Measurements from ENCODE around the gene CYYR1. TPM values are rescaled to one million over a fixed set of nuclear protein-coding genes. Genes with fewer than 3 reads are reported as not detected.

Gene CYYR1
- total RNA-seq, 1 donor from 2014 or later: 88.6 TPM

DNA sequence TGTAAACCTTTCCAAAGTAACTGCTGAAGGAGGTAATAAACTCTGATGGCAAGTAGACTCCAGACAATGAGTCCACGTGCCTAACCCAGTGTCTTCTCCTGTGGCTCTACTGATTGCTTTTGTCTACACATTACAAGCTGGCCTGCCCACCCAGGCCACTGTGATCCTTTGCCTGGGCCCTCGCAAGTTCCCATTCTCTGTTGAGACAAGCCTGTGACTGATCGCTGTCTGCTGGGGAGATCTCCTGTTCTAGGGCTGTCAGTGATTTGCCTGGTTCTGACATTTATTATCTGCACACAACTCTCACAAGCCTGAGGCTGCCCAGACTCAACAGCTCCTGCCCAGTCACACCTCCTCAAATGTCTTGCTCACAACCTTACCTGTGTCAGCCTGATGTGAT is 81.4 kb downstream of the CYYR1 start:
- Mint-ChIP-seq H3K9me3 (ENCODE audit: unreplicated experiment) (no peaks in the 10 kb centered on the region), H3K36me3 (ENCODE audit: low read depth, unreplicated experiment) (peaks cover 20% of the 10 kb centered on the region), H3K4me3 (ENCODE audit: unreplicated experiment) (peak overlapping the region; percentile 10), H3K27me3 (ENCODE audit: unreplicated experiment) (peaks cover 1% of the 10 kb centered on the region), H3K4me1 (ENCODE audit: unreplicated experiment) (peaks cover 6% of the 10 kb centered on the region), H3K27ac (ENCODE audit: unreplicated experiment) (no peak overlapping the region)
- TF ChIP-seq, protein P1, sequence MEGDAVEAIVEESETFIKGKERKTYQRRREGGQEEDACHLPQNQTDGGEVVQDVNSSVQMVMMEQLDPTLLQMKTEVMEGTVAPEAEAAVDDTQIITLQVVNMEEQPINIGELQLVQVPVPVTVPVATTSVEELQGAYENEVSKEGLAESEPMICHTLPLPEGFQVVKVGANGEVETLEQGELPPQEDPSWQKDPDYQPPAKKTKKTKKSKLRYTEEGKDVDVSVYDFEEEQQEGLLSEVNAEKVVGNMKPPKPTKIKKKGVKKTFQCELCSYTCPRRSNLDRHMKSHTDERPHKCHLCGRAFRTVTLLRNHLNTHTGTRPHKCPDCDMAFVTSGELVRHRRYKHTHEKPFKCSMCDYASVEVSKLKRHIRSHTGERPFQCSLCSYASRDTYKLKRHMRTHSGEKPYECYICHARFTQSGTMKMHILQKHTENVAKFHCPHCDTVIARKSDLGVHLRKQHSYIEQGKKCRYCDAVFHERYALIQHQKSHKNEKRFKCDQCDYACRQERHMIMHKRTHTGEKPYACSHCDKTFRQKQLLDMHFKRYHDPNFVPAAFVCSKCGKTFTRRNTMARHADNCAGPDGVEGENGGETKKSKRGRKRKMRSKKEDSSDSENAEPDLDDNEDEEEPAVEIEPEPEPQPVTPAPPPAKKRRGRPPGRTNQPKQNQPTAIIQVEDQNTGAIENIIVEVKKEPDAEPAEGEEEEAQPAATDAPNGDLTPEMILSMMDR (IDR thresholded peaks at IDR 0.05; ENCODE audit: unreplicated experiment): no peak
- no peak for DNase-seq (ENCODE audit: low spot score)

- no peaks in the 10 kb centered on the region for H3K9me3 Mint-ChIP-seq (ENCODE audit: unreplicated experiment)
Measured at GRCh38 chr21:26490771-26491170, 82.3 kb downstream of the CYYR1 start.

DNA sequence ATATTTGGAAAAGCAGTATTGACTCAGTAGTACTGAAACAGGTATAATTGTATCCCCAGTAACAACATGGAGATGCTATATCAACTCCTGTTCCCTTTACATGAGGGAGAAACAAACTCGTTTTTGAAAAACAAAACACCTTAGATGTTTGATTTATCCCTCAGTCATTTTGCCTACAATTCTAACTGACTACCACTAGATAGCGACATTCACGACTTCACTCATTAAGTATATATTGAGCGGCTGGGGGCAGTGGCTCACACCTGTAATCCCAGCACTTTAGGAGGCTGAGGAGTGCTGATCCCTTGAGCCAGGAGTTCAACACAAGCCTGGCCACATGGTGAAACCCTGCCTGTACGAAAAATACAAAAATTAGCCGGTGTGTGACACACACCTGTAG is 83.3 kb downstream of the CYYR1 start:
- peaks cover 8% of the 10 kb centered on the region for H3K4me1 Mint-ChIP-seq (ENCODE audit: unreplicated experiment)
- peaks cover 18% of the 10 kb centered on the region for H3K36me3 Mint-ChIP-seq (ENCODE audit: low read depth, unreplicated experiment)
- TF ChIP-seq, protein P1 (IDR thresholded peaks at IDR 0.05; ENCODE audit: unreplicated experiment): peak; percentile 32
- H3K27me3 Mint-ChIP-seq (ENCODE audit: unreplicated experiment): no peaks in the 10 kb centered on the region
- H3K9me3 Mint-ChIP-seq (ENCODE audit: unreplicated experiment): no peaks in the 10 kb centered on the region
- DNase-seq (ENCODE audit: low spot score): no peak
- no peak overlapping the region for H3K27ac Mint-ChIP-seq (ENCODE audit: unreplicated experiment)
- H3K4me3 Mint-ChIP-seq (ENCODE audit: unreplicated experiment): no peak overlapping the region

More at GRCh38 chr21:26490771-26491170, 82.3 kb downstream of the CYYR1 start:
- Mint-ChIP-seq H3K36me3 (ENCODE audit: low read depth, unreplicated experiment) (peaks cover 20% of the 10 kb centered on the region), H3K4me3 (ENCODE audit: unreplicated experiment) (no peak overlapping the region), H3K27me3 (ENCODE audit: unreplicated experiment) (peaks cover 1% of the 10 kb centered on the region), H3K4me1 (ENCODE audit: unreplicated experiment) (peaks cover 6% of the 10 kb centered on the region), H3K27ac (ENCODE audit: unreplicated experiment) (no peak overlapping the region)
- TF ChIP-seq, protein P1 (IDR thresholded peaks at IDR 0.05; ENCODE audit: unreplicated experiment): no peak
- no peak for DNase-seq (ENCODE audit: low spot score)

DNA sequence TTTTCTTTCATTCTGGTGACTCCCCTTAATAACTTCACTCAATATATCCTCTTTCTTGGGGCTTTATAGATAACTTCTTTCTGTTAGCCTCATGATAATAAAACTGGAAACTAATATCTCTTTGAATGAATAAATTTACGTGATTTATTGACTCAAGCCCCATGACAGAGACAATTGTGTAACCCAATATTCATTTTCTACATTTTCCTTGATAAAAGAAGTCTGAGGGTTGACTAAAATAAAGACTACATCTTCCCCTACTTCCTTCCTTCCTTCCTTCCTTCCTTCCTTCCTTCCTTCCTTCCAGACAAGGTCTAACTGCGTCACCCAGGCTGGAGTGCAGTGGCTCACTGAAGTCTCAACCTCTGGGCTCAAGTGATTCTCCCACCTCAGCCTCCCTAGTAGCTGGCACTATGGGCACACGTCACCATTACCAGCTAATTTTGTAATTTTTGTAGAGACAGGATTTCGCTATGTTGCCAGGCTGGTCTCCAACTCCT is 85.1 kb downstream of the CYYR1 start:
- no peak for DNase-seq (ENCODE audit: low spot score)
- TF ChIP-seq, protein P1 (IDR thresholded peaks at IDR 0.05; ENCODE audit: unreplicated experiment): no peak
- no peaks in the 10 kb centered on the region for H3K9me3 Mint-ChIP-seq (ENCODE audit: unreplicated experiment)
- no peaks in the 10 kb centered on the region for H3K27me3 Mint-ChIP-seq (ENCODE audit: unreplicated experiment)
- peak overlapping the region; percentile 4 for H3K27ac Mint-ChIP-seq (ENCODE audit: unreplicated experiment)
- peaks cover 8% of the 10 kb centered on the region for H3K4me1 Mint-ChIP-seq (ENCODE audit: unreplicated experiment)
- H3K36me3 Mint-ChIP-seq (ENCODE audit: low read depth, unreplicated experiment): peaks cover 18% of the 10 kb centered on the region
- peak overlapping the region; percentile 8 for H3K4me3 Mint-ChIP-seq (ENCODE audit: unreplicated experiment)

DNA sequence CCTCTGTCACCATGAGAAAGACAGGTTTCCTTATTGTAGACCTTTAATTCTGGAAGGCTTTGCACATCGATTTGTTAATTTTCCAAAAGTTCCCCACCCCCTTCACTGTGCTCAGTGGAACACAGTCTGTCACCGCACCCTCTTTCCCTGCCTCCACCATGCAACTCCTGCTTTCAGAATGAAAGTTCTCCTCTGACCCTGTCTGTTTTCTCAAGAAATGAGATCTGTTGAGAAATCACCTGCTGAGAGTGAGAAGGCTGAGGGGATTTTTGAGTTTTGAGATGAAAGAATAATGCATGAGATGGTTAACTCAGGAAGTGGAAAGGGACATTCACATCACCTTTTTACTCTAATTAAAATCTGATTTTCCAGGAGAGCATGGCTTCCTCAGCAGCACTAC is 99.6 kb downstream of the CYYR1 start:
- Mint-ChIP-seq H3K4me1 (ENCODE audit: unreplicated experiment) (peaks cover 4% of the 10 kb centered on the region), H3K4me3 (ENCODE audit: unreplicated experiment) (no peak overlapping the region), H3K9me3 (ENCODE audit: unreplicated experiment) (no peaks in the 10 kb centered on the region), H3K27me3 (ENCODE audit: unreplicated experiment) (peaks cover 4% of the 10 kb centered on the region), H3K27ac (ENCODE audit: unreplicated experiment) (no peak overlapping the region), H3K36me3 (ENCODE audit: low read depth, unreplicated experiment) (peaks cover 48% of the 10 kb centered on the region)
- no peak for DNase-seq (ENCODE audit: low spot score)
- TF ChIP-seq, protein P1 (IDR thresholded peaks at IDR 0.05; ENCODE audit: unreplicated experiment): no peak

Data from endothelial cell (in vitro differentiated cells).